ENCODE results near the gene TNFAIP8L2.

GRCh38 chr1:151135433-151136385 lies 20.7 kb upstream of the TNFAIP8L2 start:
- TF ChIP-seq CTCF (IDR thresholded peaks at IDR 0.05 in 2 of 3, conservative IDR thresholded peaks at IDR 0.05 in 1 of 3; ENCODE audit: borderline replicate concordance in 1 of 3, insufficient read depth in 1 of 3, low read depth in 2 of 3, low read length in 2 of 3) (peak in 2 of 3 experiments; percentile 18 to 29; a peak in 1 of 6 replicates), TCF7L2 (IDR thresholded peaks at IDR 0.05; ENCODE audit: borderline replicate concordance, extremely low read depth, insufficient read depth, insufficient read length) (no peak)
